ENCODE results near the gene ERC2.

The ERC2 gene

GRCh38 chr3:56459719-56460118 is 8.5 kb downstream of the ERC2 start:
- Histone ChIP-seq H3K9ac (ENCODE audit: low read depth, low read length) (no peak overlapping the region), H3K9me3 (ENCODE audit: control insufficient read depth, insufficient read depth, low read length) (no peaks in the 10 kb centered on the region), H3K36me3 (ENCODE audit: insufficient read depth, low read length) (no peaks in the 10 kb centered on the region), H3K4me1 (ENCODE audit: insufficient read depth, low read length) (peaks cover 21% of the 10 kb centered on the region; the same call in 1 of the 2 replicates)

DNA sequence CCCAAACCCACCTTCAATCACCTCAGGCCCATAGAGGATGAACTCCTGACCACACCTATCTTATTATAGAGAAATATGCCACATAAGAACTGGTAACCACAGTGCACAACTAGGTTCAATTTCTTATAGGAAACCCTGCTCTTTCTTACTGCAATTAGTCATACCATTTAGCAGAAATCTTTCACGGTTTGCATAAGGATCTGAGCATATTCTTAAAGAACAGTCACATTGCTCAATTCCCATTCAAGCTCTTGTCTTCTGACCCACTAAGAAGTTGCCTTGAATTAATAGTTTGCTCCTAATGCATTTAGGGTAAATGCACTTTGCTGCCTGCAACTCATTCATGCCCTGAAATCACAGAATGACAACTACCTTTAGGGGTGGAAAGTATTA is 9.2 kb downstream of the ERC2 start:
- Histone ChIP-seq H3K4me1 (ENCODE audit: insufficient read depth, low read length) (peaks cover 21% of the 10 kb centered on the region; the same call in 1 of the 2 replicates), H3K9me3 (ENCODE audit: control insufficient read depth, insufficient read depth, low read length) (no peaks in the 10 kb centered on the region), H3K36me3 (ENCODE audit: insufficient read depth, low read length) (no peaks in the 10 kb centered on the region), H3K9ac (ENCODE audit: low read depth, low read length) (no peak overlapping the region)

GRCh38 chr3:56458496-56459103 is 9.7 kb downstream of the ERC2 start:
- H3K9ac ChIP-seq (ENCODE audit: low read depth, low read length), result no peak overlapping the region
- H3K4me1 ChIP-seq (ENCODE audit: insufficient read depth, low read length), result peaks cover 21% of the 10 kb centered on the region; the same call in 1 of the 2 replicates
- no peaks in the 10 kb centered on the region for H3K9me3 ChIP-seq (ENCODE audit: control insufficient read depth, insufficient read depth, low read length)
- no peaks in the 10 kb centered on the region for H3K36me3 ChIP-seq (ENCODE audit: insufficient read depth, low read length)

DNA sequence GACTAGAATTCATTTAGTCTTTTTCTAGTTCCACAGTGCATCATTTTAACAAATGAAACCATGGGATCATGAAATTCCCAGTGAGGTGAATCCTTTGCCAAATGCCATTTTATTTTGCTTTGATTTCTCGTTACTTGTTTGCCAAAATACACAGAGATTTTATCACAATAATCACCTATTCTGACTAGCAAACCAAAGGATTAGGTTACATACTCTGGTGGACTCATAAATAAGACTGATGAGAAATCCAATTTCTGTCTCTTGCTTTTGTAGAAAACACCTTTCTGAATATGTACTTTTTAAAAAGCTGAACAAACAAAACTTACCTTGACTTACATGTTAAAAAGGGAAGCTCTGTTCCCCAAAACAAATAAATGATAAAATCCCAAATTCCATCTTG is 12.2 kb downstream of the ERC2 start:
- Histone ChIP-seq H3K9me3 (ENCODE audit: control insufficient read depth, insufficient read depth, low read length) (no peaks in the 10 kb centered on the region), H3K4me1 (ENCODE audit: insufficient read depth, low read length) (peaks cover 21% of the 10 kb centered on the region; the same call in 1 of the 2 replicates), H3K9ac (ENCODE audit: low read depth, low read length) (no peak overlapping the region), H3K36me3 (ENCODE audit: insufficient read depth, low read length) (no peaks in the 10 kb centered on the region)

DNA sequence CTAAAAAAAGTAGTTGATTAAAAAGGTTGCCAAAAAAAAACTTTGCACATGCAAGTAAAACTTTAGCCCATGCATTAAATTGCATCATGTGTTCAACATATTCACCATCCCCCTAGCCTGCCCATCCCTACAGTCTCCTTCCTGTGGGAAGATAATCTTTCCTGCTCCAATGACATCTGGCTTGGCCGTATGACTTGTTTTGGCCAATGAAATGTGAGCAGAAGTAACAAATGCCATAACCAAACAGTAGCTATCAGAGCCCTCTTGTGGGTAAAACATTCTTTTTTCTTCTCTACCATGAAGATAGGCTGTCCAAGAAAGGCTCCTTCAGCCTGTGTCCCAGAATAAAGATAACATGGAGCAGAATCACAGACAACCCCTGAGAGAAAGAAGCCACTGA is 15.3 kb downstream of the ERC2 start:
- no peaks in the 10 kb centered on the region for H3K4me1 ChIP-seq (ENCODE audit: insufficient read depth, low read length)
- H3K9me3 ChIP-seq (ENCODE audit: control insufficient read depth, insufficient read depth, low read length), result no peaks in the 10 kb centered on the region
- no peak overlapping the region for H3K9ac ChIP-seq (ENCODE audit: low read depth, low read length)
- H3K36me3 ChIP-seq (ENCODE audit: insufficient read depth, low read length), result no peaks in the 10 kb centered on the region

DNA sequence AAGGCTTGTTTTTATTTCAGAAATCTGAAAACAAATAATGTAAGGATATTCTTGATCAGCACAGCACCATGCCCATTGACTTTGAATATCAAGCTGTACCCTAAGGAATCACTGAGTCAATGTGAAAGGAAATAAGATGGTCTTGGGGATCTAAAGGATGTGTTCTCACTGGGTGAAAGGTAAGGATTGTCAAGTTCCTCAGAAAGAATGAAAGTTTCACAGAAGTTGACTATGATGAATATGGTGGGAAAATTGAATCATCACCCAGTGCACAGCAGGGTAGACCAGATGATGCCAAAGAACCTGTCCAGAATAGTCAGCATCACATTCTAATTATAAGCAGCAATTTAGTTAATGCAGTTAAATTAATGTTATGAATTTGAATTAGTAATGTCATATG is 16.2 kb downstream of the ERC2 start:
- Histone ChIP-seq H3K4me1 (ENCODE audit: insufficient read depth, low read length) (no peaks in the 10 kb centered on the region), H3K36me3 (ENCODE audit: insufficient read depth, low read length) (no peaks in the 10 kb centered on the region), H3K9ac (ENCODE audit: low read depth, low read length) (no peak overlapping the region), H3K9me3 (ENCODE audit: control insufficient read depth, insufficient read depth, low read length) (no peaks in the 10 kb centered on the region)

DNA sequence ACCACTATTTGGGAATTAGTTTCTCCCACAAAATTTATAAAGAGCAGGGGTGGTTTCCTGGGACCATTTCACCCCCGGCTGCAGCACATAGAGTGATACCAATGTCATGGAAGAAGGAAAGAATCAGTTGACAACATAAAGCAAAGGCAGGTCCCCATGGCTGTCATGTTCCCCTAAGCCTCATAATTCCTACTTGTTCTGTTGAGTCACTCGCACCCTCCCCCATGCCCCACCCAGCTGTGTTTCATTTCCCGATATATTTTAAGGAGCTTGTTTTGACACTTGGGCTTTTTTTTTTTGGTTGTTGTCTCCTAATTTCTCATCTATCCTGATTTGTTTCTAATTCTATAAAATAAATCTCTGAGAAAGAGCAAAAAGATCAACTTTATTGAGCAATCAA is 24.9 kb downstream of the ERC2 start:
- Histone ChIP-seq H3K36me3 (ENCODE audit: insufficient read depth, low read length) (no peaks in the 10 kb centered on the region), H3K9ac (ENCODE audit: low read depth, low read length) (no peak overlapping the region), H3K9me3 (ENCODE audit: control insufficient read depth, insufficient read depth, low read length) (no peaks in the 10 kb centered on the region), H3K4me1 (ENCODE audit: insufficient read depth, low read length) (no peaks in the 10 kb centered on the region)

DNA sequence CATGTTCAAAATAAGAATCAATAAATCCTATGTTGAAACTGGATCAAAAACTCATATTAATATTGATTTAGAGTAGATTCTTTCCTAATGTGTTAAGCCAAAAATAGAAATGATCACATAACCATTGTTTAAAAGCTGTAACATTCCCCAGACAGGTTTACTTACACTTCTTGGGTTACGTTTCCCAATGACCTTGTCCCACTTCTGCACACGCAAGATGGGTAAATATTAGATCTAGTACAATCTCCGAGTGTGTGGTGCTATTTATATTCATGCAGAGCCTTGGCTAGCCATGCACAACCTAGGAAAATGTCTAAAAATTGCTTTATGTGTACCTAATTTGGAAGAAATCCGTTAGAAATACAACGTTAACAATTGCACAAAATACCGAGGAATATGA is 39.6 kb downstream of the ERC2 start:
- Histone ChIP-seq H3K36me3 (ENCODE audit: insufficient read depth, low read length) (no peaks in the 10 kb centered on the region; the same call in 1 of the 2 replicates), H3K4me1 (ENCODE audit: insufficient read depth, low read length) (no peaks in the 10 kb centered on the region), H3K9ac (ENCODE audit: low read depth, low read length) (no peak overlapping the region), H3K9me3 (ENCODE audit: control insufficient read depth, insufficient read depth, low read length) (no peaks in the 10 kb centered on the region; the same call in 1 of the 2 replicates)

GRCh38 chr3:56424885-56425284 is 43.4 kb downstream of the ERC2 start:
- no peaks in the 10 kb centered on the region for H3K9me3 ChIP-seq (ENCODE audit: control insufficient read depth, insufficient read depth, low read length)
- H3K9ac ChIP-seq (ENCODE audit: low read depth, low read length), result no peak overlapping the region
- H3K4me1 ChIP-seq (ENCODE audit: insufficient read depth, low read length), result no peaks in the 10 kb centered on the region
- no peaks in the 10 kb centered on the region for H3K36me3 ChIP-seq (ENCODE audit: insufficient read depth, low read length)

- H3K4me1 ChIP-seq (ENCODE audit: insufficient read depth, low read length), result no peaks in the 10 kb centered on the region
- H3K9ac ChIP-seq (ENCODE audit: low read depth, low read length), result no peak overlapping the region
- no peaks in the 10 kb centered on the region for H3K9me3 ChIP-seq (ENCODE audit: control insufficient read depth, insufficient read depth, low read length)
- no peaks in the 10 kb centered on the region for H3K36me3 ChIP-seq (ENCODE audit: insufficient read depth, low read length)
Observed at GRCh38 chr3:56424336-56424735, 43.9 kb downstream of the ERC2 start.

- Histone ChIP-seq H3K4me1 (ENCODE audit: insufficient read depth, low read length) (no peaks in the 10 kb centered on the region), H3K36me3 (ENCODE audit: insufficient read depth, low read length) (no peaks in the 10 kb centered on the region), H3K9ac (ENCODE audit: low read depth, low read length) (no peak overlapping the region), H3K9me3 (ENCODE audit: control insufficient read depth, insufficient read depth, low read length) (no peaks in the 10 kb centered on the region)
Observed at GRCh38 chr3:56423661-56424099, 44.6 kb downstream of the ERC2 start.

DNA sequence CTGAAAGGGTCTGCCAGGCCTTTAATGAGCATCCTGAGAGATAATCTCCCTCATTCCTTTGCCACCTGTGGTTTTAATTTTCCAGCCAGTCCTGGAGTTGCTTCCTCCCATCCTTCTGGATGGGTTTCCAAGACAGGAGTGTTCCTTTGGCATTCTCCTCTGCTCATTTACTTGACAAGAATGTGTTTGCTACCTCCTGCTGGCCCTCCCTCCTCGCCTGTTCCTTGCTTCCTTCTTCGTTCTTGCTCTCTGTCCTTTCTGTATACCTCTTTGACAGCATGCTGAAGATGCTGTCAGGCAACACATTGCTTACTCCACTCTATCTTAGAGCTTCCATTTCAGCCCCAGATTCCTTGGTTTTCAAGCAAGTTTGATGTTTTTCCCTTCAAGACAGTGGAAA is 46.0 kb downstream of the ERC2 start:
- Histone ChIP-seq H3K4me1 (ENCODE audit: insufficient read depth, low read length) (no peaks in the 10 kb centered on the region), H3K36me3 (ENCODE audit: insufficient read depth, low read length) (no peaks in the 10 kb centered on the region), H3K9ac (ENCODE audit: low read depth, low read length) (no peak overlapping the region), H3K9me3 (ENCODE audit: control insufficient read depth, insufficient read depth, low read length) (no peaks in the 10 kb centered on the region)

- Histone ChIP-seq H3K36me3 (ENCODE audit: insufficient read depth, low read length) (no peaks in the 10 kb centered on the region), H3K4me1 (ENCODE audit: insufficient read depth, low read length) (no peaks in the 10 kb centered on the region), H3K9ac (ENCODE audit: low read depth, low read length) (no peak overlapping the region), H3K9me3 (ENCODE audit: control insufficient read depth, insufficient read depth, low read length) (no peaks in the 10 kb centered on the region)
Observed at GRCh38 chr3:56421205-56421604, 47.1 kb downstream of the ERC2 start.

GRCh38 chr3:56415652-56416051 is 52.6 kb downstream of the ERC2 start:
- H3K9ac ChIP-seq (ENCODE audit: low read depth, low read length), result no peak overlapping the region
- H3K9me3 ChIP-seq (ENCODE audit: control insufficient read depth, insufficient read depth, low read length), result no peaks in the 10 kb centered on the region
- H3K4me1 ChIP-seq (ENCODE audit: insufficient read depth, low read length), result peaks cover 5% of the 10 kb centered on the region; the same call in 1 of the 2 replicates
- H3K36me3 ChIP-seq (ENCODE audit: insufficient read depth, low read length), result no peaks in the 10 kb centered on the region

- no peaks in the 10 kb centered on the region for H3K9me3 ChIP-seq (ENCODE audit: control insufficient read depth, insufficient read depth, low read length)
- H3K9ac ChIP-seq (ENCODE audit: low read depth, low read length), result no peak overlapping the region
- peaks cover 5% of the 10 kb centered on the region; the same call in 1 of the 2 replicates for H3K4me1 ChIP-seq (ENCODE audit: insufficient read depth, low read length)
- no peaks in the 10 kb centered on the region for H3K36me3 ChIP-seq (ENCODE audit: insufficient read depth, low read length)
Observed at GRCh38 chr3:56413911-56414310, 54.4 kb downstream of the ERC2 start.
